ENCODE results near the gene TSPAN1.

DNA sequence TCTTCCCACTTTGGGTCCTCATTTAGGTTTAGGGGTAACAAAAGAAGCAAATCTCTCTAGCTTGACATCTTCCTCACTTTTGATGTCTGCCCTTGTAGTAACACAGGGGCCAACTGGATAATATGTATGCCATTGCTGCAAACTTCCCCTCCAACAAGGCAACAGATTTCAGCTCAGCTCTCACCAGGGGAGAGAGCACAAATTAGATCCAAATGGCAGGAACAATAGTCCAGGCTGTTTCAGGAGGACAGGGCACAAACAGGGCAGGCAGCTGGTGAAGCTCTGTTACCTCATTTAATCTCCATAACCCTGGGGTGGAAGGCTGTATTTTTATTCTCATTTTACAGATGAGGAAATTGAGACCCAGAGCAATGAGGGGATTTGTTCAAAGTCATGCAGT lies 38.2 kb upstream of the TSPAN1 start:
- TF ChIP-seq POLR2AphosphoS5 (IDR thresholded peaks at IDR 0.05; ENCODE audit: low read depth, low read length), result no peak
- no peak for TF ChIP-seq TAF1 (IDR thresholded peaks at IDR 0.05; ENCODE audit: low read depth, low read length)
- no peak for TF ChIP-seq POLR2A (IDR thresholded peaks at IDR 0.05; ENCODE audit: low read depth, low read length)
- TF ChIP-seq SPI1 (IDR thresholded peaks at IDR 0.05; ENCODE audit: low read depth, low read length), result no peak
